ENCODE results near the gene LYPD6B.
A peak's percentile ranks its signal among the peaks of the same experiment; 100 is the strongest.

The LYPD6B gene

GRCh38 chr2:149080971-149081370 lies 42.5 kb downstream of the LYPD6B start:
- DNase-seq, result peak; percentile 21

DNA sequence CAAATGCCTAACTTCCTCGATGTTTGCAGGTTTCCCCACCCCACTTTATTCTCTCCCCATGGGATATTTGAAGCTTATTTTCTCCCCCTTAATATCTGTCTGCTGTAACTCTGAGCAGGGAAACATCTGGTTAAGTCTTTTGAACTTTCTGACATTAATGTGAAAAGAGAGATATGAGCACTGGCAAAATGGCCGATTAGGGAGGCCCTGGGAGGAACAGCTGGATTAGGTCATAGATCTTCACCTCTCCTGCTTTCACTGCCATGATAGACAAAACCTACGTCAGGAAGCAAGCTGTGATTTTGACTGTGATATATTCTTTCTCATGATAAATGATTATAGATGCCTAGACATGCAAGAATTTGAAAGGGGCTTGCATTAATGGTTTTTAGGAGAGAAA lies 43.6 kb downstream of the LYPD6B start:
- DNase-seq, result no peak

DNA sequence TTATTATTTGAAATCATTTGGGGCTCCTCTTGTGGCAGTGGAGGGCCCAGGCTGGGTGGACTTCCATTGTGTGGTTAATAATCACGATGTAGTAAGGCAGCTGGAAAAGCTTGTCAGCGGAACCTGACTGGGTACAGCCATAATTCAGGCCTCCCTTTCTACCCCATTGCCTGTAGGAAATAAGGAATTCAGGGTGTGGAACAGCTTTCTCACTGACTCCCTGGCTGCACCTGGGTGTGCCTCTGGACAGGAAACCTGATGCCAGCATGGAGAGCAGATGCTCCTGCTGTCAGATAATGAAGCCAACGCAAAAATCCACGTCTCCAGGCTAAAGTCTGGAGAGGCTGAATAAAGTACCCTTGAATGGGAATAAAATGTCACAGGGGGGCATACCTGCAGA lies 44.2 kb downstream of the LYPD6B start:
- no peak for DNase-seq

DNA sequence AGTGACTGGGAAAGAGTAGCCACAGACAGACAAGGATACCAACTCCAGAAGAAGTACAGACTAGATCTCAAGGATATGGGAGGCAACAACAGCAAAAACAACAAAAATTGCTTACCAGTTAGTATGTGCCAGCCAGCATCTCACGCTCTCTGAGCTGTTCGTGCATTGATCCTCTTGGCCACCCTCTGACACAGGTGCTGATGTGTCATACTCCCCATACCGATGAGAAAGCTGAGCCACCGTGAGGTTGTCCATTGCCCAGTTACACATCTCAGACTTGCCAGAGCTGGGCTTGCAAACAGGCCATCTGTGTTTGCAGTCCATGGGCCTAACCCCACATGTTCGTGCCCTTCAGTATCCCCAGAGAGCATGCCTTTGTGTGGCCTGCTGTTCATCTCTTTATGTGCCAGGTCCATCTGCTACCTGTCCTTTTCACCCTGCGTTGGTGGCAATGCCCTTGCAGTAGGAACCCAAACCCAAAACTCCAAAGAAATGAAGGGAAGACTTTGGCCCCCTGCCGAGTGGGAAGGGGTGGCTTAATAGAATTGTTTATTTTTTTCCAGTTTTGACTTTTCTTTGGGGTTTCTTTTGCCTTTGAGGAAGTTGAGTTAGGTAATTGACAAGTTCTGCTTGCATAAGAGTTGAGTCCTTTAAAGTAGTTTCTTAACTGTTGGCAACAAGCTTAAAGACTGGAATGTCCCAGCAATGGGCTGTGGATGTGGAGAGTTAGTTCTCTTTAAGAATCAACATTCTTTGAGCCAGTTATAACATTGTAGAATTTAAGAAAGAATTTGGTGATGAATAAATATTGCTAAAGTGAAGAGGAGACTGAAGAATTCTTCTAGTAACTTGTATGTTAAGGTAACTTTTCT lies 46.7 kb downstream of the LYPD6B start:
- DNase-seq, result no peak

DNA sequence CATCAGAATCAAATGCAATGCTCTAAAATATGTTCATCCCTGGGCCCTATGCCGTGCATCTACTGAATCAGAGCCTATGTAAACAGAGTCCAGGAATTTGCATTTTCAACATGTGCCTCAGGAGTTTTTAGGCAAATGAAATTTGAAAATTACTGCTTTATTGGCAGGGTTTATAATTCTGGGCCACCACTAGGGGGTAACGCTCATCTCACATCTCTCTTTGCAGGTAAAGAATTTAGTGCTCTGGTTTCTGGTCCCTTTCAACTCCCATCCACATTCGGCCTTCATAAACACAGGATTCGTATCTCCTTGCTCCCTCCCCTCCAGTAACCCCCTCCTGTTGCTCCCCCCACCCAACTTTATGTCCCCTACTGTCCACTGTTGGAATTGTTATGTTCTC lies 49.3 kb downstream of the LYPD6B start:
- DNase-seq, result no peak

DNA sequence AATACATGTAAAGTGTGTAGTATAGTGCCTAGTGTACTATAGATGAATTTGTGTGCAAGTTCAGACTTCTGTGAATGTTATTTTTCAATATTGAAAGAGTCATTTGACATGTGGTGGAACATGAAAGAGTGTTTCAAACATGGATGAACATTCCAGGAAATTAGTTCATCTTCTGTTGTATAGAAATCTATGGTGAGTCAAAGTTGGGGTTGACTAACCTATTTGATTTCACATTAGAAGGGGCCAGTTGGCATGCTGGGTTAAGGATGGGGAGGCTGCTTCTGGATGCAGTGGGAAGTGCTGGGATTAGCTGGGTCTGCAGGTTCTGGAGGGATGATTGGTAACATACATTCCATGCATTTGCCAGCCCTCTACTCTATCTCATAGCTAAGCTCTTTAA lies 50.6 kb downstream of the LYPD6B start:
- no peak for DNase-seq

GRCh38 chr2:149090706-149091105 lies 52.2 kb downstream of the LYPD6B start:
- DNase-seq, result no peak

GRCh38 chr2:149093579-149093978 lies 55.1 kb downstream of the LYPD6B start:
- no peak for DNase-seq

- no peak for DNase-seq
Measured at GRCh38 chr2:149094217-149095015, 55.9 kb downstream of the LYPD6B start.

GRCh38 chr2:149098701-149099100 lies 60.2 kb downstream of the LYPD6B start:
- peak; percentile 6 for DNase-seq

DNA sequence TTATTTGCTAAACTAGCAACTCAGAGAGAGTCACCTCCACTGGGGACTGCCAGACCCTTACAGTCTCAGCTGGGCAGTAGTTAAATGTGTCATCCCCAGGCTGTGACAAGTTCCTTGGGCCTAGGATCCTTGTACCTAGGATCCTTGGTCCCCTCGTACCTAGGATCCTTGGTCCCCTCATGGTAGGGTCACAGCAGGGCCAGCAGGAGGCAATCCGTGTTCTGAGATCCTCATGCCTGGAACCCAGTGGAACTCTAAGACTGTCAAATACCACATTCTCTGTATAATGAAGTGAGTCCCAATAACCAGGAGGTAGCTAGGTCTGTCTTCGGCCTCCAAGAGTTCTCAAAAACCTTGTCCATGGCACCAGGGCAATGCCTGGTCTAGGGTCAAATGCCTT lies 60.8 kb downstream of the LYPD6B start:
- DNase-seq, result no peak

GRCh38 chr2:149100739-149101699 lies 62.5 kb downstream of the LYPD6B start:
- DNase-seq, result no peak

DNA sequence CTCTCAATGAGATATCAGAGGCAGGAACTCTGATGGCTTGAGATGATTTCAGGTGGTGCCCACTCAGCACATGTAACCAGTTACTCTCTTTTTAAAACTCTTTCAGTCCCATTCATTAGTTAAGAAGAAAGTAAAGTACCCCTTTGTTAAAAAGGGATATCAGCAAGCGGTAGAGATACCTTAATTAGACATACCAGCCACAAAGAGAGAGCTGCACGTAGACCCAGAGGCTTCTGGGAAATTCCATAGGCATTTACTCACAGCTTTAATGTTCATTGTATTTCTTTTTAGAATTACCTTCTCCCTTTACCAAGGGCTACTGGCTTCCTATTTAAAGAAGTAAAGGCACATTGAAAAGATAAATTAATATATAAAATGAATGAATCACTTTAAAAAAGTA lies 63.3 kb downstream of the LYPD6B start:
- no peak for DNase-seq

- no peak for DNase-seq
Measured at GRCh38 chr2:149103081-149103620, 64.7 kb downstream of the LYPD6B start.

DNA sequence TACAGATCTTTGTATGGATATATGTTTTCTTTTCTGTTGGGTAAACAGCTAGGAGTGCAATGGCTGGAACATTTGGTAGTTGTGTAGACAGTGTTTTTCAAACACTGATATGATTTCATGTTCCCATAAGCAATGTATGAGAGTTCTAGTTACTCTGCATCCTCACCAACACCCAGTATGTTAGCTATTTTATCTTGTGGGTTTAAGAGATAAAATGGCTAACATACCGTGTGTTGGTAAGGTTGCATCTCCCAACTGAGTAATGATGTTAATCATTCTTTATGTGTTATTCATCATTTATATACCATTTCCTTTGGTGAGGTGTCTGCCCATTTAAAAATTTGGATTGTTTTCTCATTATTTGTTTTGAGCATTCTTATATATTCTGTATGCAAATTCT lies 65.7 kb downstream of the LYPD6B start:
- DNase-seq, result no peak

DNA sequence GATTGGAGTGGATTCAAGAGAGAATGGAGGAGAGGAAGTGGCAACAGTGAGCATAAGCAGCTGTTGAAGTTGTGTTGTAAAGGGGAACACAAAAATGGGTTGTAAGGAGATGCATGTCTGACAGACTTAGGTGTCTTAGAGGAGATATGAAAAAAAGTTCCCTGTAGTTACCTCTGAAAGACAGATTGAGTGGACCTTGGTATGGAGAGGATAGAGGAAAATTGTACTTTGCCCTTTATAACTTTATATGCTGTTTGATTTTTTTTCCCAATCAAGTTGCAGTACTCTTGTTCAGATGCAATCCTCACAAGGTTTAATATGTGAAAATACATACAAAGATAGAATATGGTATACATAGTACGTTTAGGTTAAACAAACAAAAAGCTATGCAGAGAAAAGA lies 73.6 kb downstream of the LYPD6B start:
- DNase-seq, result no peak

DNA sequence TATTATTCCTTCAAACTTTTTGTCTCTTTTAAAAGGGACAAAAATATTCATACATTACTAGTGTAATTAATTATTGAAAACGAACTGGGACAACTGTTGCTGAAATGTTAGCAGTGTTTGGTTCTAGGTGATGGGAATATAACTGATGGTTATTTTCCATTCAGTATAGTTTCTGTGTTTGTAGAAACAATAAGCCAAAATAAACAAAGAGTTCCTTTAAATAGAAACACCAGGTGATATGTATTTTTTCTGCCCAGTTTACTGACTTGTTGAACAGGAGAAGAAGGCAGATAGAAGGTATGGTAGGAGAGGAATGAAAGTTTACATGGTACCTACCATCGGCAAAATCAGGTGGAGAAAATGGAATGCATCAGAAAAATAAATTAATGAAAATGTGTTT lies 74.2 kb downstream of the LYPD6B start:
- no peak for DNase-seq

DNA sequence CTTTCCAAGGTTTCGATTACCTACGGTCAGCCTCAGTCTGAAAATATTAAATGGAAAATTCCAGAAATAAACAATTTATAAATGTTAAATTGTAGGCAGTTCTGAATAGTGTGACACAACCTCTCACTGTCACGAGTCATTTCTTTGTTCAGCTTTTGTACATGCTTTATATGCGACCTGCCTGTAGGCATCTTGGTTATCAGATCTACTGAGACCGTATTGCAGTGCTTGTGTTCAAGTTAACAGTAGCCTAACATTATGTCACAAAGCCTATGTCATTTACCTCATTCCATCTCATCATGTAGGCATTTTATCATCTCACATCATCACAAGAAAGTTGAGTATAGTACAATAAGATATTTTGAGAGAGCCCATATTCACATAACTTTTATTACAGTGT lies 77.3 kb downstream of the LYPD6B start:
- no peak for DNase-seq

DNA sequence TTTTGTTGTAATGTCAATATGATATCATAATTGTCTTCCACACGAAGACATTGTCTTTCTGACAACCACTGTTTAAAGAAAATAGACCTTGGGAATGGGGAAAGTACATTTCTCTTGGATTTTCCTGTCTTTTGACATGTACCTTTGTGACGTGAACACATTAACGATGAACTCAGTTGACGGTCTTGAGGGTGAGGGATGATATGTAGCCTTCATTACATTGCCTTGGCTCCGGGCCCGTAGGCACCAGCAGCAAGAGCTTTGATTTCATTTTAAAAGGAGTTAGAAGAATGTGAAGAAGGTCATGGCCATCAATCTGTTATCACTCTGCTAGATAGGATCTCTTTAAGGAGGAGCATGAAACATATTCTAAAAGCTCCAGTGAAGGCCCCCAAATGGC lies 80.9 kb downstream of the LYPD6B start:
- no peak for DNase-seq

GRCh38 chr2:149122516-149122915 lies 84.0 kb downstream of the LYPD6B start:
- DNase-seq, result no peak

DNA sequence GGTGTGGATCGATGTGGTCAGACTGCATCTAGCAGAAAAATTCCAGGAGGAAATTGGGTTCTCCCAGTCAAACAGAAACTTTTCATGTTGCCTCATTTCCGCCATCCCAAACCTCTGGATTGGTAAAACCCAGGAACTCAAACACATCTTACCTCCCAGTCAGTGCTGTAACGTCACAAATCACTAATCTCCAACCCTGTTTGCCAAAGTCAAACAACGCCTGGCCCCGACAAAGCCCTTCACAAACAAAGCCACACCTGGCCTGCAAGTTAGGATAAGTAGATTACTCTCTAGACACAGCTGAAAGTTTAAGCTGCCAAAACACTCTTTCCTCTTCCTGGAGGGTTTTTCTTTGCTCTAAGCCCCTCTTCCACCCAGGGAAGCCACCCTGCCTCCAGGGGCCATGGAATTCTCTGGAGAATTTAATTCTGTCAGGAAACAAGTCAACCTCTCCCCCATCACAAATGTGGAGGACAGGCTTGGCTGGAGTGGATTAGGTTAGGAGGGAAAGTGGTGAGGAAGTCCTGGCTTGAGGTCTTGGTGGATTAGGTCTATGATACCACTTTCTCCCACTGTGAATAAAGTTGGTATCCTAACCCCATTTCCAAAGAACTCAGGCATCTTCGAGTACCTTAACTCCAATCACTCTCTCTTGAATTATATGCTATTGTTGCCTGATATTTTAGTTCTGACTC lies 86.7 kb downstream of the LYPD6B start:
- DNase-seq, result peak; percentile 82

DNA sequence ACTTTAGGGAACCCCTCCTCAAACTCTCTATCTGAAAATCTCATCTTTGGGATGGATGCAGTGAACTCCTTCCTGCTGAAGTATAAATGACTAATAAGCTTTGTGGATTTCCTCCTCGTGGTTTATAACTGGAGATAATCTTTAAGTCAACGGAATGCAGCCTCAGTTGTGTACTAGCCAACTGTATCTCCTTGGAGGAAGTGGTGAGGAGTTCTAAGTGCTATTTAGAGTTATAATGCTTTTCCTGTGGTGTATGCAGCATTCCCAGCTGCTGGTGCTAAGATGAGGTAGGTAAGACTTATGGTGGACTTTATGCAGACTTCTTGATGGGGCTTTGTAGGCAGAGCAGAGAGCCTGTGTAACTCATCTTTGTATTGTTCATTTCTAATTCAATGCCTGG lies 90.9 kb downstream of the LYPD6B start:
- DNase-seq, result no peak
